Stimulated activated CD8-positive, alpha-beta memory T cell treated with anti-CD3 and anti-CD28 coated beads, Interleukin-4, amount 100 ng/mL, for 24 hours (primary cell): ENCODE data around the gene ALDH7A1.
"Not testable (repeated sequence)": the region's sequence is repeated elsewhere in the genome, so short reads cannot be mapped to it uniquely, and the experiment has no call there.

Experiments
- DNase-seq: peaks from one replicate; pipeline ENCODE4 v3.0.0-alpha.2; 2020; ENCODE audit warnings: low read depth

Gene ALDH7A1

GRCh38 chr5:126594748-126595485 lies at the start of gene ALDH7A1:
Gene ALDH7A1 (minus strand): TSS chr5:126595219. CDS start chr5:126595198, 21 bp downstream.
- DNase-seq, result peak; percentile 42

DNA sequence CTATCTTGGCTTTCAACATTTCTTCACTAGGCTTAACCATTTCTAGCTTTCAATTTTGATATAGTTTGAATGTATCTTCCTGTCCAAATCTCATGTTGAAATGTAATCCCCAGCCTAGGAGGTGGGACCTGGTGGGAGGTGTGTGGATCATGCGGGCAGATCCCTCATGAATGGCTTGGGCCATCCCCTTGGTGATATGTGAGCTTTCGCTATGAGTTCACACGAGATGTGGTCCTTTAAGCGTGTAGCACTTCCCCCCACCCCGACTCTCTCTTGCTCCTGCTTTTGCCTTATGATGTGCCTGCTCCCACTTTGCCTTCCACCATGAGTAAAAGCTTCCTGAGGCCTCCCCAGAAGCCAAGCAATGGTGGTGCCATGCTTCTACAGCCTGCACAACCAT lies 46.4 kb upstream of the ALDH7A1 start:
- DNase-seq, result no peak

DNA sequence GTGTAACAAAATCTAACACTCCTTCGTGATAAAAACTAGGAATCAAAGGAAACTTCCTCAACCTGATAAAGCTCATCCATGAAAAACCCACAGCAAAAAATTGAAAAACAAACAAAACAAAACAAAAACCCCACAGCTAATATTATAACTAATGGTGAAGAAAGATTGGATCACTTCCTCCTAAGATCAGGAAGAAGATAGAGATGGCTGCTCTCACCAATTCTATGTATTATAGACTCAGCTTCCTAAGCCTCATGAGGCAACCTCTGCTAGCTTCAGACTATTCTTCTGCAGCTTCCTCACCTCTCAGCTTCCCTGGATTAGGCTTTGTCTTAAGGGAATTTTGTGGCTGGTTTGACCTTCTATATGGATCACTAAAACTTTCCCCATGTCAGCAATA lies 45.8 kb upstream of the ALDH7A1 start:
- no peak for DNase-seq

- no peak for DNase-seq
These were observed 41.9 kb upstream of the ALDH7A1 start for GRCh38 chr5:126636956-126637355.

GRCh38 chr5:126635585-126635984 lies 40.6 kb upstream of the ALDH7A1 start:
- DNase-seq, result no peak

- no peak for DNase-seq
These were observed 38.5 kb upstream of the ALDH7A1 start for GRCh38 chr5:126633552-126633951.

DNA sequence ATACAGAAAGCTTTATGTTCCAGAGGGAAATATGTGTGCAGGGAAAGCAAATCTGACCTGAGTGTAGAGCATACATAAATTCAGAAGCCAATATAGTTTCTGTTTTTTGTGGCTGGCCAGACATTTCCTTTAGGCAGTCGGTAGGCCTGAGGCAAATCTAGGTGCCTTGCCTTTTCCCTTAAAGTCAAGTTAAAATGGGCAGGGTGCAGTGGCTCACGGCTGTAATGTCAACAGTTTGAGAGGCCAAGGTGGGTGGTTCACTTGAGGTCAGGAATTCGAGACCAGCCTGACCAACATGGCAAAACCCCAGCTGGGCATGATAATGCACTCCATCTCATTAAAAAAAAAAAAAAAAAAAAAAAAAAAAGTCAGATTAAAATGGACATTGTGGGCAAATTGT lies 36.9 kb upstream of the ALDH7A1 start:
- DNase-seq, result no peak

DNA sequence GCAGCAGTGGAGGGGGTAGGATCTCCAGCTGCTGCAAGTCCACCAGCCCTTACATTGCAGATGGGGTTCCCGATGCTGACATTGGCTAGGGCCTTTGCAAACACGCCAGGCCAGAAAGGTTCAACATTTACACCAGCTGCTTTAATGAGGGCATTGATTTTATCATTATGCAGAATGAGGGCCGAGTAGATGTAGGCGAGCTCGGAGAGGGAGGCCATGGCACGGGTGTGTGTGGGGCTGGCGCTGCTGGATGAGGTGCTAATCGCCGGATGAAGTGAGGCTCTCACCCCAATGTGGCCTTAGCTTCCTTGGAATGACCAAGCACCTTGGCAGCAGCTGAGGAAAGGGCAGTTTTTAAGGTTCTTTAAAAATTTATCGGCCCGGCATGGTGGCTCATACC lies 33.1 kb upstream of the ALDH7A1 start:
- DNase-seq, result no peak

DNA sequence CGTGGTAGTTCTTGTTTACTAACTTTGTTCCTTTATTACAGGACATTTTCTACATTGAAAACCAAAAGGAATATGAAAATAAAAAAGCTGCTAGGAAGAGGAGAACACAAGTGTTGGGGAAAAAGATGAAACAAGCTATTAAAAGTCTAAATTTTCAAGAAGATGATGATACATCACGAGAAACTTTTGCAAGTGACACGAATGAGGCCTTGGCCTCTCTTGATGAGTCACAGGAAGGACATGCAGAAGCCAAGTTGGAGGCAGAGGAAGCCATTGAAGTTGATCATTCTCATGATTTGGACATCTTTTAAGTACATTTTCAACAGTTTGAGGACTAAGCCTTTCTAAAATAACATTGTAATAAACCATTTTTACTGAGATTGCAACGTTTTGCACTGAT lies 29.5 kb upstream of the ALDH7A1 start:
- DNase-seq, result no peak

- DNase-seq, result no peak
These were observed 24.8 kb upstream of the ALDH7A1 start for GRCh38 chr5:126619781-126620180.

- not testable (repeated sequence) for DNase-seq
These were observed 22.6 kb upstream of the ALDH7A1 start for GRCh38 chr5:126617603-126618002.

DNA sequence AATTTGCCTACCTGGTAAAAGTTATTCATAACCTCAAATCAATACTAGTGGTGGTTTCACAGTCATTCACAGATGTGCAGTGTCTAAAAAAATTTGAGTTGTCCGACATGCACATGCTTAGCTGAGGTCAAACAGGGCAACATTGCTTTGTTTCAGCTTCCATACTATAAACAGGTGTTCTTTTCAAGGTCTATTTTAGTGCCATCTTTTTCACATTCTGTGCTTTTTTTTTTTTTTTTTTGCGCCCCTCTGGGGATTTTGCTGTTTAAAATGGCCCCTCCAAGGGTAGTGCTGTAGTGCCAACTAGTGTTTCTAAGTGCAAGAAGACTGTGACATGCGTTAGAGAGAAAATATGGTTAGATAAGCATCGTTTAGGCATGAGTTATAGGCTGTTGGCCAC lies 20.3 kb upstream of the ALDH7A1 start:
- DNase-seq, result no peak

DNA sequence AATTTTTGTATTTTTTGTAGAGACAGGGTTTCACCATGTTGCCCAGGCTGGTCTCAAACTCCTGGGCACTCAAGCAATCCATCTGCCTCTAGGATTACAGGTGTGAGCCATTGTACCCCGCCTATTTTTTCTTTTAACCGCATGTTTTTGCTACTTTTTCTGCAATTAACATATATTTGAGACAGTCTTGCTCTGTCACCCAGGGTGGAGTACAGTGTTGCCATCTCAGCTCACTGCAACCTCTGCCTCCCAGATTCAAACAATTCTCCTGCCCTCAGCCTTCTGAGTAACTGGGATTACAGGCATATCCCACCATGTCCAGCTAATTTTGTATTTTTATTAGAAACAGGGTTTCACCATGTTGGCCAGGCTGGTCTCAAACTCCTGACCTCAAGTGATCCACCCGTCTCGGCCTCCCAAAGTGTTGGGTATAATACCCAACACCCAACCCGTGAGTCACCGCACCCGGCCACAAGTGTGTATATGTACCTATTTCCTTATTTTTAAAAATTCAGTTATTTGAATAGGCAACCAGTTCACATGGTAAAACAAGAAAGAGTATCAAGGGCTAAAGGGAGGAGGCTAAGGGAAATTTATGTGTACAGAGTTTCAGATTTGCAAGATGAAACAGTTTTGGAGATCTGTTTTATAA lies 19.0 kb upstream of the ALDH7A1 start:
- no peak for DNase-seq

DNA sequence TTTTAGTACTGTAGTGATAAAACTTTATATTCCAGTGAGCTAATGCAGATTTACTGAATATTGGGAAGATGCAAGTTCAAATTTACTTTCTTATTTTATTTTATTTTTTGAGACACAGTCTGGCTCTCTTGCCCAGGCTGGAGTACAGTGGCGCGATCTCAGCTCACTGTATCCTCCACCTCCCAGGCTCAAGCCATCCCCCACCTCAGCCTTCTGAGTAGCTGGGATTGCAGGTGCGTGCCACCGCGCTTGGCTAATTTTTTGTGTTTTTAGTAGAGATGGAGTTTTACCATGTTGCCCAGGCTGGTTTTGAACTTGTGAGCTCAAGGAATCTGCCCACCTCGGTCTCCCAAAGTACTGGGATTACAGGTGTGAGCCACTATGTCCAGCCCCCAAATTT lies 15.6 kb upstream of the ALDH7A1 start:
- DNase-seq, result no peak

- no peak for DNase-seq
These were observed 15.1 kb upstream of the ALDH7A1 start for GRCh38 chr5:126610160-126610559.

DNA sequence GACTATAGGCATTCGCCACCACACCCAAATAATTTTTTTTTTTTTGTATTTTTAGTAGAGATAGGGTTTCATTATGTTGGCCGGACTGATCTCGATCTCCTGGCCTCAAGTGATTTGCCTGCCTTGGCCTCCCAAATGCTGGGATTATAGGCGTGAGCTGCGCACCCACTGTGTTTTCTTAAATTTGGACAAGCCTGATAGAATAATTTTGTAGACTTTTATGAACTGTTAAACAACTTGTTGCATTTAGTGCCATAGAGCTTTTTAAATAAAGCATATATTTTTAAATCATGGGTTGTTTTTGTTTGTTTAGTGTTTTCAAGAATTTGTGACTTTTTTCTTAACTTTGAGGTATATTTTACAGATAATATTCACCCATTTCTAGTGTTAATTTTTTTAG lies 10.5 kb upstream of the ALDH7A1 start:
- no peak for DNase-seq

- no peak for DNase-seq
These were observed 8.5 kb upstream of the ALDH7A1 start for GRCh38 chr5:126603402-126603991.

- peak; percentile 64 for DNase-seq
These were observed 5.9 kb upstream of the ALDH7A1 start, which contains the start of gene PHAX for GRCh38 chr5:126600631-126601511. Gene PHAX (plus strand): TSS chr5:126600947. CDS start chr5:126600963, 16 bp downstream.

DNA sequence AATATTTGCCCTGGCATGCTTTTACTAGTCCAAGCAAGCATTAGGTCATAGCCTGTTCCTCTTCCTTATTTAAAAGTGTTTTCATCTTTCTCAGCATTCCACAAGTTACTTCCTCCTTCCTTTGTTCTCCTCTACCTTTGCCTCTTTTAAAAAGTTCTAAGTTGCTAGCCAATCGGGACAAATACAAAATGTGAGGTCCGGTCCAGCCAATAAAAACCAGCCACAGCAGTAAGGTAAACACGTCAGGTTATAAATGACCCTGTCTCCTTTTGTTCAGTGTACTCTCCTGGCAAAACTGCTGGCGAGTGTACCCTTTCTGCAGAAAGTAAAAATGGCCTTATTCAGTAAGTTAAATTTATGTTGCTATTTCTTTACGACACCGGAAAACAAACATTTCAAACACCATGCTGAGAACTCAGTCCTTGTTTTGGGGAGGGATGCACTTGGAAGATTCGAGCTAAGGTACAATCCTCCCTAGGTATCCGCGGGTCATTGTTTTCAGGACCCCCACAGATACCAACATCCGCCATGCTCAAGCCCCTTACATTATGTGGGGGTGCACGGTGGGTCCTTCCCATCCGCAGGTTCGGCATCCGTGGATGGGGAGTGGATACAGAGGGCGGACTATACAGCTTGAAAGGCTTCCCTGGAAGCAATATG lies 5.1 kb upstream of the ALDH7A1 start:
- not testable (repeated sequence) for DNase-seq

DNA sequence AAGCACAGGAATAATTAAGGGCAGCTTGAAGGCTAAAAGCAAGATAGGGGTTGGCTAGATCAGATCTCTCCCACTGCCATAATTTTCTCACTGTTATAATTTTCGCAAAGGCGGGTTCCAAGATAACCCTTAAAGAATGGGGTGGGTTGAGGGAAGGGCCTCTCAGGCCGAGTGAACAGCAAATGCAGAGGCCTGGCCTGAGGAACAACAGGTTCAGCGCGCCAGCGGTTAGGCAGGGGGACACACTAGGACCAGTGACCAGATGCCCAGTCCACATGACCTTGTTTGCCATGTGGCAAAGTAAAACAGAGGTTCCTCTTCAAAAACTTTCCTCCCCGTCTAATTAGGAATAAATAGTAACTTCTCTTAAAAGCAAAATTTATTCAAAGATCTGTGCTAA lies 4.5 kb upstream of the ALDH7A1 start:
- no peak for DNase-seq

GRCh38 chr5:126597156-126597555 lies 2.1 kb upstream of the ALDH7A1 start:
- no peak for DNase-seq
